Trophoblast cell (in vitro differentiated cells and primary cell): Measurements from ENCODE around the gene TRIM15.

Source experiments
- DNase-seq, 2 donors: peaks; one replicate each; pipeline ENCODE4 v3.0.0-alpha.2; 2016
- H2AFZ ChIP-seq: 2 replicates; pipeline ENCODE4 v1.6.1; 2013; ENCODE audit warnings: low read length, moderate library complexity, mild to moderate bottlenecking; ENCODE audit not compliant: insufficient read depth, poor library complexity
- H2AK5ac ChIP-seq: 2 replicates; pipeline ENCODE4 v1.6.1; 2013; ENCODE audit warnings: mild to moderate bottlenecking, low read length
- H2BK120ac ChIP-seq: 2 replicates; pipeline ENCODE4 v1.6.1; 2013; ENCODE audit warnings: low read length, mild to moderate bottlenecking, moderate library complexity; ENCODE audit not compliant: insufficient read depth, poor library complexity
- H2BK12ac ChIP-seq: 2 replicates; pipeline ENCODE4 v1.6.1; 2013; ENCODE audit warnings: mild to moderate bottlenecking, low read length, moderate library complexity
- H2BK5ac ChIP-seq: 2 replicates; pipeline ENCODE4 v1.6.1; 2013; ENCODE audit warnings: low read length, low read depth, moderate library complexity, mild to moderate bottlenecking; ENCODE audit not compliant: poor library complexity
- H3K14ac ChIP-seq: 2 replicates; pipeline ENCODE4 v1.6.1; 2013; ENCODE audit warnings: mild to moderate bottlenecking, low read length
- H3K18ac ChIP-seq: 2 replicates; pipeline ENCODE4 v1.6.1; 2013; ENCODE audit warnings: mild to moderate bottlenecking, low read length
- H3K23ac ChIP-seq: 2 replicates; pipeline ENCODE4 v1.6.1; 2013; ENCODE audit warnings: low read length
- H3K27ac ChIP-seq: 2 replicates; pipeline ENCODE4 v1.5.1; 2013; ENCODE audit warnings: low read depth, mild to moderate bottlenecking, inconsistent platforms, low read length, moderate library complexity
- H3K27me3 ChIP-seq: 2 replicates; pipeline ENCODE4 v1.6.1; 2013; ENCODE audit warnings: inconsistent platforms, mild to moderate bottlenecking, low read length, moderate library complexity; ENCODE audit not compliant: insufficient read depth
- H3K36me3 ChIP-seq, 2 experiments: 1 replicate in 1 of 2; 2 replicates in 1 of 2; pipeline ENCODE4 v1.6.1; 2013; ENCODE audit warnings: low read length in 2 of 2, mild to moderate bottlenecking in 2 of 2, moderate library complexity in 1 of 2; ENCODE audit not compliant: insufficient read depth in 2 of 2, control insufficient read depth in 1 of 2
- H3K4ac ChIP-seq: 2 replicates; pipeline ENCODE4 v1.6.1; 2013; ENCODE audit warnings: low read depth, mild to moderate bottlenecking, low read length, moderate library complexity
- H3K4me1 ChIP-seq, 2 experiments: 1 replicate in 1 of 2; 2 replicates in 1 of 2; pipeline ENCODE4 v1.6.1; 2013; ENCODE audit warnings: low read length in 2 of 2, mild to moderate bottlenecking in 2 of 2, moderate library complexity in 1 of 2; ENCODE audit not compliant: insufficient read depth in 2 of 2, control insufficient read depth in 1 of 2
- H3K4me2 ChIP-seq: 2 replicates; pipeline ENCODE4 v1.6.1; 2013; ENCODE audit warnings: inconsistent platforms, mild to moderate bottlenecking, low read length, moderate library complexity
- H3K4me3 ChIP-seq: 2 replicates; pipeline ENCODE4 v1.5.1; 2013; ENCODE audit warnings: mild to moderate bottlenecking, low read depth, low read length, inconsistent platforms
- H3K79me1 ChIP-seq: one replicate; pipeline ENCODE4 v1.6.1; 2013; ENCODE audit warnings: low read length
- H3K79me2 ChIP-seq: 2 replicates; pipeline ENCODE4 v1.6.1; 2013; ENCODE audit warnings: low read length, mild to moderate bottlenecking; ENCODE audit not compliant: control insufficient read depth, insufficient read depth, poor library complexity
- H3K9ac ChIP-seq: 2 replicates; pipeline ENCODE4 v1.6.1; 2013; ENCODE audit warnings: mild to moderate bottlenecking, low read length
- H3K9me3 ChIP-seq: 2 replicates; pipeline ENCODE4 v1.6.1; 2013; ENCODE audit warnings: low read depth, mild to moderate bottlenecking, control low read depth, inconsistent platforms, low read length; ENCODE audit not compliant: insufficient read depth
- H4K12ac ChIP-seq: 2 replicates; pipeline ENCODE4 v1.6.1; 2013; ENCODE audit warnings: low read depth, mild to moderate bottlenecking, low read length, moderate library complexity
- H4K8ac ChIP-seq: 2 replicates; pipeline ENCODE4 v1.6.1; 2013; ENCODE audit warnings: low read depth, mild to moderate bottlenecking, low read length, moderate library complexity
- H4K91ac ChIP-seq: one replicate; pipeline ENCODE4 v1.6.1; 2013; ENCODE audit warnings: low read depth, mild to moderate bottlenecking, low read length, moderate library complexity
- WGBS: extraction: QIAGEN DNeasy Blood & Tissue Kit; methylation state at CpG from one replicate; pipeline ENCODE4 v1.1.7; 2013; ENCODE audit warnings: missing lambda C conversion rate; ENCODE audit not compliant: insufficient read length, insufficient coverage; ENCODE audit errors: extremely low coverage; 5-methylcytosine and 5-hydroxymethylcytosine counted together

The TRIM15 gene

DNA sequence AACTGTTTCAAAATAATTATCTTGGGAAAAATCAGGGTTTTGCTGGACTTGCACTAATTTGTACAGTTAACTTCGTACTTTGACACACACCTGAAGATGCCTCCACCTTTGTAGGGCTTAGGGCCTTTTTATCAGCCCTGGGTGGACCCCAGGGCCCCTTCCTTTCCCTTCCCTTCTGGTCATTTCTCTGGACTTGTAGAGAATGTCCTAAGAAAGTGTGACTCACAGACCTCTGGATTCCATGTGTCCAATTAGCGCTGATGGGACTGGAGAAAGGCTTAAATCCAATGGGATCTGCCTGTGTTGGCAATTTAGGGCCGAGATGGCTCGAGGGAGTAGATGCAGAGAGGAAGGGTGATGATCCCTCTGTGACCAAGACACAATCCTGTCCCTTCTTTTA, 9.3 kb downstream of the TRIM15 start:
- H2AK5ac ChIP-seq: no peak overlapping the region
- no peak overlapping the region for H3K18ac ChIP-seq
- WGBS: no CpG with 5 or more reads among the region's 4 CpGs
- H3K27me3 ChIP-seq: peaks cover 14% of the 10 kb centered on the region
- no peak overlapping the region for H3K14ac ChIP-seq
- H3K9ac ChIP-seq: no peak overlapping the region
- H3K4me1 ChIP-seq: peaks cover 0 to 3% of the 10 kb centered on the region in 2 experiments
- H3K4me2 ChIP-seq: no peak overlapping the region
- H4K8ac ChIP-seq: no peak overlapping the region
- no peaks in the 10 kb centered on the region for H3K36me3 ChIP-seq
- no peak overlapping the region for H2BK12ac ChIP-seq
- no peak overlapping the region for H3K4ac ChIP-seq
- no peak overlapping the region for H3K4me3 ChIP-seq
- no peak overlapping the region for H3K27ac ChIP-seq
- no peaks in the 10 kb centered on the region for H3K9me3 ChIP-seq
- H2BK5ac ChIP-seq: no peak overlapping the region
- H3K79me1 ChIP-seq: no peaks in the 10 kb centered on the region
- no peak overlapping the region for H2BK120ac ChIP-seq
- no peak overlapping the region for H3K23ac ChIP-seq
- H4K12ac ChIP-seq: no peak overlapping the region
- no peak for DNase-seq
- H4K91ac ChIP-seq: no peak overlapping the region
- H3K79me2 ChIP-seq: no peaks in the 10 kb centered on the region
- H2AFZ ChIP-seq: no peak overlapping the region

DNA sequence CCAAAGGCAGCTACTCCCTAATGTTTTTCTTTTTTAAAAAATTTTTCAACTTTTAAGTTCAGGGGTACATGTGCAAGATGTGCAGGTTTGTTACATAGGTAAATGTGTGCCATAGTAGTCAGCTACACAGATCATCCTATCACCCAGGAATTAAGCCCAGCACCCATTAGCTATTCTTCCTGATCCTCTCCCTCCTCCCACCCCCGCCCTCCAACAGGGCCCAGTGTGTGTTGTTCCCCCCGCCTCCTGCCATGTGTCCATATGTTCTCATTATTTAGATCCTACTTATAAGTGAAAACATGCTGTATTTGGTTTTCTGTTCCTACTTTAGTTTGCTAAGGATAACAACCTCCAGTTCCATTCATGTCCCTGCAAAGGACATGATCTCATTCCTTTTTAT, 12.4 kb downstream of the TRIM15 start:
- H4K12ac ChIP-seq: no peak overlapping the region
- no peak overlapping the region for H3K14ac ChIP-seq
- no peaks in the 10 kb centered on the region for H3K79me1 ChIP-seq
- no peak overlapping the region for H2AFZ ChIP-seq
- H3K18ac ChIP-seq: no peak overlapping the region
- no peak overlapping the region for H3K9ac ChIP-seq
- no peaks in the 10 kb centered on the region for H3K9me3 ChIP-seq
- no peak overlapping the region for H2BK120ac ChIP-seq
- whole genome bisulfite sequencing: no CpG with 5 or more reads among the region's 2 CpGs
- no peak overlapping the region for H4K91ac ChIP-seq
- H2BK12ac ChIP-seq: no peak overlapping the region
- H3K23ac ChIP-seq: no peak overlapping the region
- H2BK5ac ChIP-seq: no peak overlapping the region
- no peak overlapping the region for H4K8ac ChIP-seq
- no peak overlapping the region for H2AK5ac ChIP-seq
- H3K4me1 ChIP-seq: peaks cover 0 to 3% of the 10 kb centered on the region in 2 experiments
- H3K4me3 ChIP-seq: no peak overlapping the region
- H3K36me3 ChIP-seq: no peaks in the 10 kb centered on the region
- H3K4ac ChIP-seq: no peak overlapping the region
- no peaks in the 10 kb centered on the region for H3K79me2 ChIP-seq
- H3K4me2 ChIP-seq: no peak overlapping the region
- no peak for DNase-seq
- H3K27ac ChIP-seq: no peak overlapping the region
- H3K27me3 ChIP-seq: peaks cover 14% of the 10 kb centered on the region

DNA sequence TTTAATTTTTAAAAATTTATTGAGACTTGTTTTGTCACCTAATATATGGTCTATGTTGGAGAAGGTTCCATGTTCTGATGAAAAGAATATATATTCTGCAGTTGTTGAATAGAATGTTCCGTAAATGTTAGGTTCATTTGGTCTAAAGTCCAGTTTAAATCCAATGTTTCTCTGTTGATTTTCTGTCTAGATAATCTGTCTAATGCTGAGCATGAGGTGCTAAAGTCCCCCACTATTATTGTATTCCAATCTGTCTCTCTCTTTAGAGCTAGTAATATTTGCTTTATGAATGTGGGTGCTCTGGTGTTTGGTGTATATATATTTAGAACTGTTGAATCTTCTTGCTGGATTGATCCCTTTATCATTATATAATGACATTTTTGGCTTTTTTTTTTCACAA, 15.5 kb downstream of the TRIM15 start:
- H3K27ac ChIP-seq: no peak overlapping the region
- no peaks in the 10 kb centered on the region for H3K27me3 ChIP-seq
- no peak overlapping the region for H4K91ac ChIP-seq
- WGBS: no CpG with 5 or more reads among the region's 1 CpG
- no peaks in the 10 kb centered on the region for H3K36me3 ChIP-seq
- H2BK120ac ChIP-seq: no peak overlapping the region
- H3K79me2 ChIP-seq: no peaks in the 10 kb centered on the region
- H3K4me1 ChIP-seq: no peaks in the 10 kb centered on the region
- H2BK5ac ChIP-seq: no peak overlapping the region
- no peak overlapping the region for H3K4me2 ChIP-seq
- H3K9me3 ChIP-seq: no peaks in the 10 kb centered on the region
- no peak overlapping the region for H3K14ac ChIP-seq
- H3K4ac ChIP-seq: no peak overlapping the region
- H2BK12ac ChIP-seq: no peak overlapping the region
- no peak overlapping the region for H2AFZ ChIP-seq
- no peaks in the 10 kb centered on the region for H3K79me1 ChIP-seq
- no peak overlapping the region for H2AK5ac ChIP-seq
- no peak overlapping the region for H3K4me3 ChIP-seq
- no peak overlapping the region for H3K18ac ChIP-seq
- no peak overlapping the region for H3K23ac ChIP-seq
- H3K9ac ChIP-seq: no peak overlapping the region
- H4K12ac ChIP-seq: no peak overlapping the region
- no peak for DNase-seq
- H4K8ac ChIP-seq: no peak overlapping the region

DNA sequence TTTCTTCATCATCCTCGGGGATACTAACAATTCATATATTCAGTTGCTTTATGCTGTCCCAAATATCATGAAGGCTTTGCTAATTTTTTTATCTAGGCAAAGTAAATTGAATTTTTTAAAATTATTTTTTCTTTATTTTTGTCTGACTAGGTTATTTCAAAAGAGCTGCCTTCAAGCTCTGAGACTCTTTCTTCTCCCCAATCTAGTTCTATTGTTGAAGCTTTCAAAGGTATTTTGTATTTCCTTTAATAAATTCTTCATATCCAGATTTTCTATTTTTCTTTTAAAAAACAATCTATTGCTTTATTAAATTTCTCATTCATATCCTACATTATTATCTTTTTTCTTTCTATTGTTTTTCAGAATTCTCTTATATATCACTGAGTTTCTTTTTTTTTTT, 16.8 kb downstream of the TRIM15 start:
- no peak overlapping the region for H3K27ac ChIP-seq
- H3K9me3 ChIP-seq: no peaks in the 10 kb centered on the region
- H3K27me3 ChIP-seq: no peaks in the 10 kb centered on the region
- H3K18ac ChIP-seq: no peak overlapping the region
- no peaks in the 10 kb centered on the region for H3K79me2 ChIP-seq
- H2BK5ac ChIP-seq: no peak overlapping the region
- H3K36me3 ChIP-seq: peaks cover 4 to 6% of the 10 kb centered on the region in 2 experiments
- no peaks in the 10 kb centered on the region for H3K4me1 ChIP-seq
- H3K14ac ChIP-seq: no peak overlapping the region
- WGBS: no CpG with 5 or more reads among the region's 1 CpG
- H2AFZ ChIP-seq: no peak overlapping the region
- no peak overlapping the region for H2BK12ac ChIP-seq
- no peak for DNase-seq
- H2AK5ac ChIP-seq: no peak overlapping the region
- H3K4ac ChIP-seq: no peak overlapping the region
- no peak overlapping the region for H4K91ac ChIP-seq
- no peak overlapping the region for H4K8ac ChIP-seq
- H2BK120ac ChIP-seq: no peak overlapping the region
- no peak overlapping the region for H3K9ac ChIP-seq
- no peak overlapping the region for H3K23ac ChIP-seq
- no peak overlapping the region for H4K12ac ChIP-seq
- H3K79me1 ChIP-seq: no peaks in the 10 kb centered on the region
- no peak overlapping the region for H3K4me3 ChIP-seq
- no peak overlapping the region for H3K4me2 ChIP-seq
